PC-3 (cell line): ENCODE measurements around the gene ZHX3. TPM values are rescaled to one million over a fixed set of nuclear protein-coding genes. Genes with fewer than 3 reads are reported as not detected.
A peak's percentile ranks its signal among the peaks of the same experiment; 100 is the strongest.

Experiments used
- ATAC-seq: fragments of 200-7000 bp; cut with Tn5 transposase; 2 replicates; pipeline ENCODE4 v1.9.1; 2020; ENCODE audit warnings: mild to moderate bottlenecking, moderate library complexity
- BruUV-seq: library from RNA; stranded (reverse); fragments of 400-500 nt; replicated peaks from 2 replicates; lab custom pipeline; 2021; lab: Mats Ljungman, UMichigan
- CTCF ChIA-PET: fragments of 300-600 bp; sonication (Branson Sonifier 250); formaldehyde crosslinking; loops from one replicate; lab custom pipeline; 2022; ENCODE audit warnings: antibody characterized with exemption; lab: Charles Lee
- POLR2A ChIA-PET: fragments of 300-600 bp; sonication (Branson Sonifier 250); formaldehyde crosslinking; loops from one replicate; lab custom pipeline; 2022; ENCODE audit warnings: antibody characterized with exemption; ENCODE audit not compliant: unreplicated experiment; lab: Charles Lee
- DNase-seq: peaks from one replicate; pipeline ENCODE4 v3.0.0-alpha.2; 2015
- H2AFZ ChIP-seq: fragments of 300-600 bp; sonication (generic); 2 replicates; pipeline ENCODE4 v1.6.0; 2016; ENCODE audit warnings: antibody characterized with exemption, low read length
- H3F3A ChIP-seq: fragments of 300-600 bp; sonication (generic); one replicate; pipeline ENCODE4 v1.6.0; 2017; ENCODE audit warnings: antibody characterized with exemption, low read length, control low read depth, mild to moderate bottlenecking; ENCODE audit not compliant: unreplicated experiment
- H3K27ac ChIP-seq: fragments of 300-600 bp; sonication (generic); 2 replicates; pipeline ENCODE4 v1.5.1; 2016; ENCODE audit warnings: mild to moderate bottlenecking, low read length
- H3K27me3 ChIP-seq: fragments of 300-600 bp; sonication (generic); 2 replicates; pipeline ENCODE4 v1.6.1; 2016; ENCODE audit warnings: low read length, mixed read lengths
- H3K36me3 ChIP-seq: fragments of 300-600 bp; sonication (generic); 2 replicates; pipeline ENCODE4 v1.6.1; 2016; ENCODE audit warnings: low read depth, mixed run types, low read length, mixed read lengths
- H3K4me1 ChIP-seq: fragments of 300-600 bp; sonication (generic); 2 replicates; pipeline ENCODE4 v1.5.1; 2016; ENCODE audit warnings: low read length; ENCODE audit not compliant: insufficient read depth
- H3K4me2 ChIP-seq: fragments of 300-600 bp; sonication (generic); 2 replicates; pipeline ENCODE4 v1.6.0; 2016; ENCODE audit warnings: low read length
- H3K4me3 ChIP-seq: fragments of 300-600 bp; sonication (generic); 2 replicates; pipeline ENCODE4 v1.5.1; 2016; ENCODE audit warnings: mild to moderate bottlenecking, low read length, mixed read lengths
- H3K79me2 ChIP-seq: fragments of 300-600 bp; sonication (generic); 2 replicates; pipeline ENCODE4 v1.6.1; 2017; ENCODE audit warnings: low read length, mixed read lengths
- H3K9ac ChIP-seq: fragments of 300-600 bp; sonication (generic); 2 replicates; pipeline ENCODE4 v1.6.0; 2016; ENCODE audit warnings: mild to moderate bottlenecking, low read length
- H3K9me2 ChIP-seq: fragments of 300-600 bp; sonication (generic); replicated peaks from 2 replicates; pipeline ENCODE4 v1.6.1; 2016; ENCODE audit warnings: mixed run types, low read length, mixed read lengths
- H3K9me3 ChIP-seq: fragments of 300-600 bp; sonication (generic); 2 replicates; pipeline ENCODE4 v1.6.1; 2016; ENCODE audit warnings: low read length, mixed read lengths
- H4K20me1 ChIP-seq: fragments of 300-600 bp; sonication (generic); 2 replicates; pipeline ENCODE4 v1.6.1; 2016; ENCODE audit warnings: low read length, mixed read lengths
- CTCF ChIP-seq: fragments of 300-600 bp; sonication (generic); conservative IDR thresholded peaks from 2 replicates; pipeline ENCODE4 v1.5.1; 2017; ENCODE audit warnings: antibody characterized with exemption, low read depth, mild to moderate bottlenecking, low read length
- EZH2 ChIP-seq: fragments of 300-600 bp; sonication (generic); IDR thresholded peaks from one replicate; pipeline ENCODE4 v1.6.1; 2017; ENCODE audit warnings: antibody characterized with exemption, mild to moderate bottlenecking, low read length; ENCODE audit not compliant: unreplicated experiment
- EZH2phosphoT487 ChIP-seq: fragments of 300-600 bp; sonication (generic); IDR thresholded peaks from 2 replicates; pipeline ENCODE4 v1.6.1; 2018; ENCODE audit warnings: mild to moderate bottlenecking, antibody characterized with exemption, low read length, borderline replicate concordance
- intact Hi-C: fragments of 100-400 bp; cut with micrococcal nuclease; formaldehyde crosslinking; loops from 2 replicates; pipeline ENCODE4 v1.9.0; 2023
- total RNA-seq: library from RNA; depleted of rRNA; stranded (reverse); fragments of >200 nt; gene quantifications from 2 replicates; pipeline ENCODE4 v1.2.3, GENCODE V29; 2014

ZHX3 gene
- total RNA-seq, 1 experiment from 2014 or later: 14.0 TPM

- no TSS peak for BruUV-seq
- H3F3A ChIP-seq: no peaks in the 10 kb centered on the region
Measured at GRCh38 chr20:41183391-41183790, 134.1 kb downstream of the ZHX3 start.

GRCh38 chr20:41182296-41183212 is 135.0 kb downstream of the ZHX3 start:
- Histone ChIP-seq H4K20me1 (no peaks in the 10 kb centered on the region), H3K27ac (no peak overlapping the region), H3K9ac (no peak overlapping the region), H3K9me3 (no peaks in the 10 kb centered on the region), H3F3A (no peaks in the 10 kb centered on the region), H3K4me3 (no peak overlapping the region), H3K4me2 (peak overlapping the region; percentile 20), H3K79me2 (no peaks in the 10 kb centered on the region), H2AFZ (no peak overlapping the region), H3K9me2 (no peaks in the 10 kb centered on the region), H3K27me3 (no peaks in the 10 kb centered on the region), H3K4me1 (peaks cover 22% of the 10 kb centered on the region), H3K36me3 (peaks cover 5% of the 10 kb centered on the region; the same call in 1 of the 2 replicates)
- ATAC-seq (peak; percentile 34), DNase-seq (peak; percentile 75)
- ChIA-PET POLR2A (no interaction called here), CTCF (interaction anchor here (0.6 kb wide), 1 partner anchor 192 kb away, joined by 3 read pairs; no protein-coding TSS in a partner anchor)
- intact Hi-C loops: no loop called here
- no TSS peak for BruUV-seq
- TF ChIP-seq EZH2: no peak
- TF ChIP-seq EZH2phosphoT487: no peak
- no peak for TF ChIP-seq CTCF

More at GRCh38 chr20:41183391-41183790, 134.1 kb downstream of the ZHX3 start:
- Histone ChIP-seq H3K27me3 (no peaks in the 10 kb centered on the region), H3K4me1 (peaks cover 15% of the 10 kb centered on the region), H3K4me3 (no peak overlapping the region), H2AFZ (no peak overlapping the region), H3K27ac (no peak overlapping the region), H4K20me1 (no peaks in the 10 kb centered on the region), H3K9ac (no peak overlapping the region), H3K36me3 (peaks cover 5% of the 10 kb centered on the region; the same call in 1 of the 2 replicates), H3K79me2 (no peaks in the 10 kb centered on the region), H3K4me2 (no peak overlapping the region), H3K9me3 (no peaks in the 10 kb centered on the region), H3K9me2 (no peaks in the 10 kb centered on the region)
- POLR2A ChIA-PET: interaction anchor here (0.5 to 0.7 kb wide), 2 partner anchors 27 to 36 kb away, joined by 3 to 5 read pairs; no protein-coding TSS in a partner anchor
- intact Hi-C loops: no loop called here
- DNase-seq (no peak), ATAC-seq (no peak)
- TF ChIP-seq EZH2phosphoT487 (no peak), EZH2 (no peak), CTCF (no peak)
- CTCF ChIA-PET: no interaction called here

GRCh38 chr20:41181567-41181966 is 136.0 kb downstream of the ZHX3 start:
- no peaks in the 10 kb centered on the region for H4K20me1 ChIP-seq
- H3K36me3 ChIP-seq: peaks cover 7% of the 10 kb centered on the region; the same call in 1 of the 2 replicates
- no TSS peak for BruUV-seq
- TF ChIP-seq CTCF (no peak), EZH2phosphoT487 (no peak), EZH2 (no peak)
- H3K9me3 ChIP-seq: no peaks in the 10 kb centered on the region
- intact Hi-C loops: no loop called here
- ATAC-seq (no peak), DNase-seq (no peak)
- H2AFZ ChIP-seq: no peak overlapping the region
- no peaks in the 10 kb centered on the region for H3K9me2 ChIP-seq
- POLR2A ChIA-PET: no interaction called here
- no peaks in the 10 kb centered on the region for H3K27me3 ChIP-seq
- no peak overlapping the region for H3K9ac ChIP-seq
- no peaks in the 10 kb centered on the region for H3F3A ChIP-seq
- H3K4me2 ChIP-seq: 0 out of 2 replicates have a peak overlapping the region, but pooled peaks have one; percentile 20
- no peak overlapping the region for H3K27ac ChIP-seq
- H3K79me2 ChIP-seq: no peaks in the 10 kb centered on the region
- CTCF ChIA-PET: no interaction called here
- peaks cover 28% of the 10 kb centered on the region for H3K4me1 ChIP-seq
- H3K4me3 ChIP-seq: no peak overlapping the region
